Breast epithelium (tissue), 3 donors: ENCODE data around the gene MTUS2.

Source experiments
- CTCF ChIP-seq, 3 donors: fragments of 450-650 bp; IDR thresholded peaks; one replicate each; pipeline ENCODE4 v1.5.1; 2016 to 2017; ENCODE audit warnings: antibody characterized with exemption in 3 of 3, mild to moderate bottlenecking in 3 of 3, moderate library complexity in 3 of 3
- POLR2A ChIP-seq: fragments of 450-650 bp; IDR thresholded peaks from one replicate; pipeline ENCODE4 v1.6.1; 2016; ENCODE audit warnings: antibody characterized with exemption, mild to moderate bottlenecking, moderate library complexity
- POLR2AphosphoS5 ChIP-seq, 3 donors: sonication (generic); formaldehyde crosslinking; IDR thresholded peaks; one replicate each; pipeline ENCODE4 v1.6.1; 2017; ENCODE audit warnings: antibody characterized with exemption in 3 of 3

- no peak for TF ChIP-seq CTCF (IDR thresholded peaks at IDR 0.05)
- no peak for TF ChIP-seq POLR2A
- TF ChIP-seq POLR2AphosphoS5 (IDR thresholded peaks at IDR 0.05), result no peak
Observed at GRCh38 chr13:29530901-29531300, 710.8 kb downstream of the MTUS2 start.
